HuH-7.5 (cell line): ENCODE measurements around the gene RASGRF2.

Experiments used
- DNase-seq: peaks from one replicate; pipeline ENCODE4 v3.0.0; 2011; ENCODE audit warnings: low spot score

Gene RASGRF2

GRCh38 chr5:80951366-80951765 lies 8.8 kb upstream of the RASGRF2 start:
- DNase-seq = no peak

GRCh38 chr5:80953587-80953986 lies 6.6 kb upstream of the RASGRF2 start:
- no peak for DNase-seq

GRCh38 chr5:80955082-80955590 lies 5.0 kb upstream of the RASGRF2 start:
- DNase-seq = no peak

- DNase-seq = no peak
These were observed 3.9 kb upstream of the RASGRF2 start for GRCh38 chr5:80956272-80956671.

GRCh38 chr5:80957031-80957761 lies 3.0 kb upstream of the RASGRF2 start:
- no peak for DNase-seq

- no peak for DNase-seq
These were observed 1.5 kb upstream of the RASGRF2 start for GRCh38 chr5:80958616-80959015.

- no peak for DNase-seq
These were observed 1.0 kb upstream of the RASGRF2 start for GRCh38 chr5:80959138-80959537.

- DNase-seq = no peak
These were observed 590 bp downstream of the RASGRF2 start for GRCh38 chr5:80960531-80961375.

- DNase-seq = no peak
These were observed 1.5 kb downstream of the RASGRF2 start for GRCh38 chr5:80961376-80962281.

- DNase-seq = no peak
These were observed 2.7 kb downstream of the RASGRF2 start for GRCh38 chr5:80962630-80963520.

- no peak for DNase-seq
These were observed 3.3 kb downstream of the RASGRF2 start for GRCh38 chr5:80963521-80963895.

GRCh38 chr5:80963966-80964481 lies 3.9 kb downstream of the RASGRF2 start:
- DNase-seq = no peak

- no peak for DNase-seq
These were observed 4.3 kb downstream of the RASGRF2 start for GRCh38 chr5:80964491-80964890.

GRCh38 chr5:80964919-80965318 lies 4.8 kb downstream of the RASGRF2 start:
- no peak for DNase-seq

- no peak for DNase-seq
These were observed 7.5 kb downstream of the RASGRF2 start for GRCh38 chr5:80967500-80968181.

- DNase-seq = no peak
These were observed 12.9 kb downstream of the RASGRF2 start for GRCh38 chr5:80973027-80973426.

- DNase-seq = no peak
These were observed 14.9 kb downstream of the RASGRF2 start for GRCh38 chr5:80975065-80975464.

GRCh38 chr5:80976985-80977384 lies 16.8 kb downstream of the RASGRF2 start:
- no peak for DNase-seq

- no peak for DNase-seq
These were observed 17.6 kb downstream of the RASGRF2 start for GRCh38 chr5:80977764-80978163.

- no peak for DNase-seq
These were observed 18.7 kb downstream of the RASGRF2 start for GRCh38 chr5:80978772-80979317.
